Neural cell (in vitro differentiated cells): ENCODE measurements around the gene NASP. TPM values are rescaled to one million over a fixed set of nuclear protein-coding genes. Genes with fewer than 3 reads are reported as not detected.

Source experiments
- H2AFZ ChIP-seq: fragments of 200-600, 300-800 bp; sonication (generic), shearing (Covaris generic); 2 replicates; pipeline ENCODE4 v1.6.0; 2014; ENCODE audit warnings: low read depth, mild to moderate bottlenecking, antibody characterized with exemption, low read length, moderate library complexity
- H3F3A ChIP-seq: fragments of 200-600 bp; shearing (Covaris generic); 2 replicates; pipeline ENCODE4 v1.6.1; 2016; ENCODE audit warnings: mild to moderate bottlenecking, moderate library complexity, mixed read lengths, antibody characterized with exemption, low read length; ENCODE audit not compliant: insufficient read depth, poor library complexity, severe bottlenecking
- H3K27ac ChIP-seq: fragments of 200-600, 300-800 bp; sonication (generic), shearing (Covaris generic); 2 replicates; pipeline ENCODE4 v1.5.1; 2014; ENCODE audit warnings: mild to moderate bottlenecking, low read length, moderate library complexity
- H3K27me3 ChIP-seq: fragments of 300-800, 200-600 bp; sonication (generic), shearing (Covaris generic); 2 replicates; pipeline ENCODE4 v1.6.0; 2014; ENCODE audit warnings: mild to moderate bottlenecking, low read depth, low read length, moderate library complexity; ENCODE audit not compliant: insufficient read depth
- H3K36me3 ChIP-seq: fragments of 300-800, 200-600 bp; sonication (generic), shearing (Covaris generic); 2 replicates; pipeline ENCODE4 v1.5.1; 2014; ENCODE audit warnings: mild to moderate bottlenecking, antibody characterized with exemption, low read length, moderate library complexity; ENCODE audit not compliant: insufficient read depth
- H3K4me2 ChIP-seq: fragments of 300-800, 200-600 bp; sonication (generic), shearing (Covaris generic); 2 replicates; pipeline ENCODE4 v1.6.0; 2014; ENCODE audit warnings: mild to moderate bottlenecking, low read length
- H3K4me3 ChIP-seq: fragments of 300-800, 200-600 bp; sonication (generic), shearing (Covaris generic); 2 replicates; pipeline ENCODE4 v1.5.1; 2014; ENCODE audit warnings: mild to moderate bottlenecking, low read length, moderate library complexity
- H3K79me2 ChIP-seq: fragments of 200-600 bp; shearing (Covaris generic); replicated peaks from 2 replicates; pipeline ENCODE4 v1.6.0; 2014; ENCODE audit warnings: mild to moderate bottlenecking, low read length, moderate library complexity; ENCODE audit not compliant: insufficient read depth
- H3K9ac ChIP-seq: fragments of 300-800, 200-600 bp; sonication (generic), shearing (Covaris generic); 2 replicates; pipeline ENCODE4 v1.6.1; 2016; ENCODE audit warnings: mild to moderate bottlenecking, low read length, mixed read lengths
- H3K9me2 ChIP-seq: fragments of 200-600 bp; shearing (Covaris generic); 2 replicates; pipeline ENCODE4 v1.6.1; 2016; ENCODE audit warnings: mild to moderate bottlenecking, low read length, mixed read lengths; ENCODE audit not compliant: insufficient read depth
- H3K9me3 ChIP-seq: fragments of 200-600, 300-800 bp; sonication (generic), shearing (Covaris generic); 2 replicates; pipeline ENCODE4 v1.6.1; 2016; ENCODE audit warnings: mild to moderate bottlenecking, mixed run types, low read length, moderate library complexity, mixed read lengths
- H4K20me1 ChIP-seq: fragments of 200-600 bp; shearing (Covaris generic); 2 replicates; pipeline ENCODE4 v1.6.1; 2016; ENCODE audit warnings: mild to moderate bottlenecking, mixed run types; ENCODE audit not compliant: insufficient read depth
- CTCF ChIP-seq: fragments of 450-650 bp; IDR thresholded peaks from 2 replicates; pipeline ENCODE4 v1.5.1; 2014; ENCODE audit warnings: antibody characterized with exemption, mild to moderate bottlenecking, moderate library complexity; ENCODE audit not compliant: poor library complexity, severe bottlenecking
- EP300 ChIP-seq: fragments of 450-650 bp; conservative IDR thresholded peaks from 2 replicates; pipeline ENCODE4 v1.6.1; 2014; ENCODE audit warnings: antibody characterized with exemption, mild to moderate bottlenecking, moderate library complexity; ENCODE audit not compliant: poor library complexity, severe bottlenecking
- EZH2 ChIP-seq: fragments of 200-600, 300-800 bp; shearing (Covaris generic), sonication (generic); IDR thresholded peaks from 2 replicates; pipeline ENCODE4 v1.6.1; 2014; ENCODE audit warnings: antibody characterized with exemption, low read length, borderline replicate concordance, mild to moderate bottlenecking; ENCODE audit not compliant: insufficient read depth, poor library complexity, severe bottlenecking
- MXI1 ChIP-seq: fragments of 450-650 bp; conservative IDR thresholded peaks from 2 replicates; pipeline ENCODE4 v1.6.1; 2014; ENCODE audit warnings: antibody characterized with exemption, mild to moderate bottlenecking; ENCODE audit not compliant: poor library complexity, severe bottlenecking
- POLR2AphosphoS5 ChIP-seq: IDR thresholded peaks from 2 replicates; pipeline ENCODE4 v1.6.1; 2012
- RAD21 ChIP-seq: fragments of 450-650 bp; conservative IDR thresholded peaks from 2 replicates; pipeline ENCODE4 v1.6.1; 2014; ENCODE audit warnings: antibody characterized with exemption, mild to moderate bottlenecking, moderate library complexity
- REST ChIP-seq: IDR thresholded peaks from 2 replicates; pipeline ENCODE4 v1.6.1; 2012; ENCODE audit warnings: borderline replicate concordance
- SMC3 ChIP-seq: fragments of 450-650 bp; conservative IDR thresholded peaks from 2 replicates; pipeline ENCODE4 v1.6.1; 2014; ENCODE audit warnings: antibody characterized with exemption, mild to moderate bottlenecking, moderate library complexity; ENCODE audit not compliant: poor library complexity
- TAF1 ChIP-seq: IDR thresholded peaks from 2 replicates; pipeline ENCODE4 v1.6.1; 2012; ENCODE audit warnings: low read depth
- polyA plus RNA-seq: library from polyadenylated mRNA; depleted of rRNA; stranded (reverse); fragments of >200 nt; gene quantifications from 2 replicates; pipeline ENCODE4 v1.2.3, GENCODE V29; 2014

NASP gene
- polyA plus RNA-seq, 1 donor from 2014 or later = 177 TPM

- Histone ChIP-seq H3K4me2 (no peak overlapping the region), H3K27ac (no peak overlapping the region), H3K36me3 (no peaks in the 10 kb centered on the region)
Measured at GRCh38 chr1:45622524-45623394, 38.9 kb downstream of the NASP start.

GRCh38 chr1:45623972-45624371 is 40.1 kb downstream of the NASP start, which contains the start of gene CCDC17:
Gene CCDC17 (minus strand): TSS chr1:45624054. CDS start chr1:45623909, 145 bp downstream.
- Histone ChIP-seq H3K9me3 (no peaks in the 10 kb centered on the region), H3F3A (no peaks in the 10 kb centered on the region), H3K27ac (no peak within 1 kb of the TSS), H3K9ac (no peak within 1 kb of the TSS), H2AFZ (no peak within 1 kb of the TSS), H4K20me1 (no peaks in the 10 kb centered on the region), H3K36me3 (peaks cover 3% of the 10 kb centered on the region), H3K27me3 (no peaks in the 10 kb centered on the region), H3K79me2 (no peaks in the 10 kb centered on the region), H3K4me2 (no peak within 1 kb of the TSS), H3K9me2 (no peaks in the 10 kb centered on the region), H3K4me3 (no peak within 1 kb of the TSS)
- TF ChIP-seq REST = no peak
- TF ChIP-seq RAD21 = no peak
- TF ChIP-seq MXI1 = no peak
- no peak for TF ChIP-seq POLR2AphosphoS5
- TF ChIP-seq CTCF = no peak
- TF ChIP-seq EZH2 = no peak
- no peak for TF ChIP-seq SMC3
- no peak for TF ChIP-seq EP300
- no peak for TF ChIP-seq TAF1

More at GRCh38 chr1:45622524-45623394, 38.9 kb downstream of the NASP start:
- Histone ChIP-seq H2AFZ (no peak overlapping the region), H4K20me1 (no peaks in the 10 kb centered on the region), H3F3A (no peaks in the 10 kb centered on the region), H3K27me3 (no peaks in the 10 kb centered on the region), H3K9me2 (no peaks in the 10 kb centered on the region), H3K4me3 (no peak overlapping the region), H3K9me3 (no peaks in the 10 kb centered on the region), H3K79me2 (no peaks in the 10 kb centered on the region), H3K9ac (no peak overlapping the region)
- TF ChIP-seq MXI1 (no peak), POLR2AphosphoS5 (no peak), EZH2 (no peak), RAD21 (no peak), REST (no peak)
